Pancreas (tissue), 10 donors: ENCODE data around the gene DLG4. TPM values are rescaled to one million over a fixed set of nuclear protein-coding genes. Genes with fewer than 3 reads are reported as not detected.

Source experiments
- ATAC-seq, 4 donors: fragments of 200-7000 bp; cut with Tn5 transposase; one replicate each; pipeline versions ENCODE4 v1.8.0 to v1.9.1; 2020; ENCODE audit warnings: mild to moderate bottlenecking in 4 of 4, moderate library complexity in 4 of 4
- DNase-seq, 6 donors: peaks; one replicate each; pipeline ENCODE4 v3.0.0-alpha.2; 2020
- FAIRE-seq: peaks from 2 replicates; lab custom pipeline; 2012; peaks lifted over from hg19 to GRCh38; lab: Jason Lieb, UNC
- H3K27ac ChIP-seq, 4 donors: fragments of 200-600 bp; sonication (generic); 1 replicate in 3 of 4; 2 replicates in 1 of 4; pipeline versions ENCODE4 v1.5.0 to v1.8.0; 2020
- H3K27me3 ChIP-seq, 4 donors: fragments of 200-600 bp; one replicate each; pipeline ENCODE4 v1.8.0; 2021
- H3K36me3 ChIP-seq, 3 donors: fragments of 200-600 bp; sonication (generic) in 1 of 3; one replicate each; pipeline versions ENCODE4 v1.5.0 to v1.8.0; 2020 to 2021
- H3K4me1 ChIP-seq, 3 donors: fragments of 200-600 bp; one replicate each; pipeline ENCODE4 v1.8.0; 2021
- H3K4me3 ChIP-seq, 4 donors: fragments of 200-600 bp; sonication (generic) in 2 of 4; one replicate each; pipeline versions ENCODE4 v1.5.0 to v1.8.0; 2020 to 2021
- H3K9me3 ChIP-seq, 4 donors: fragments of 200-600 bp; one replicate each; pipeline ENCODE4 v1.8.0; 2021
- CTCF ChIP-seq, 4 donors: fragments of 200-600 bp; sonication (generic) in 3 of 4; IDR thresholded peaks; one replicate each; pipeline versions ENCODE4 v1.5.0 to v1.8.0; 2021; ENCODE audit warnings: antibody characterized with exemption in 4 of 4
- WGBS, 2 donors: extraction: QIAGEN DNeasy Blood & Tissue Kit; methylation state at CpG; one replicate each; pipeline ENCODE4 v1.1.7; 2013; 5-methylcytosine and 5-hydroxymethylcytosine counted together
- intact Hi-C, 3 donors: fragments of 100-400 bp; cut with DNase I; formaldehyde crosslinking; loops; one replicate each; pipeline versions ENCODE4 v1.11.1 to v1.14.2; 2022
- polyA plus RNA-seq, 2 donors: library from polyadenylated mRNA; stranded (reverse); fragments of 200-250 nt; gene quantifications; one replicate each; pipeline ENCODE4 v1.2.3, GENCODE V29; 2013
- total RNA-seq, 6 donors: library from RNA; stranded (reverse); fragmentation: NEBNext Ultra II Directional in 4 of 6; extraction: Animal tissue kit (Norgen Biotek cat#: 25700) in 4 of 6; gene quantifications; one replicate each; pipeline versions ENCODE4 v1.2.1 to v1.2.4, GENCODE V29; 2021 to 2023
- donor health status: healthy with polysubstance abuse.
- donor health status: DM: no; HTN: no; CAD: no; lungs with moderate emphysema.
- donor health status: DM: no; HTN: no; CAD: no.
- donor health status: control.
- donor health status: control.
- donor health status: Bipolar disorder and iron deficiency.
- donor health status: DM: yes; HTN: yes; CAD: no.
- donor health status: DM: no; HTN: no; CAD: no.
- donor health status: DM: no; HTN: no; CAD: no.
- donor health status: DM: yes; HTN: yes; CAD: no.

DLG4 gene
- total RNA-seq (10 to 100 TPM in 1 of 6 donors, 1 to 10 TPM in 5; 2.8 to 11.3 (median 5.0) TPM), polyA plus RNA-seq (10 to 100 TPM; 16.1 to 19.8 TPM)

GRCh38 chr17:7219812-7220592 is at the start of gene DLG4, which contains the start of gene ACADVL:
TSS of gene DLG4 (minus strand) at chr17:7219836.
TSS of gene ACADVL (plus strand) at chr17:7219938. CDS start at chr17:7219985, 47 bp downstream.
- peak; percentile 77 to 84 (median 83) for ATAC-seq
- Histone ChIP-seq H3K36me3 (peaks cover 11 to 36% (median 16%) of the 10 kb centered on the region in 3 donors), H3K4me1 (peaks cover 12 to 25% (median 14%) of the 10 kb centered on the region in 3 donors), H3K27me3 (no peaks in the 10 kb centered on the region), H3K4me3 (peak within 1 kb of the TSS; percentile 45 to 100 (median 94)), H3K27ac (peak within 1 kb of the TSS; percentile 97 to 100 (median 100)), H3K9me3 (no peaks in the 10 kb centered on the region)
- 0 to 1% methylated on average over 46 to 63 of the region's 63 CpGs for WGBS, 2 donors
- FAIRE-seq, result peak; percentile 29
- no peak for TF ChIP-seq CTCF (IDR thresholded peaks at IDR 0.05)
- intact Hi-C loops, result no loop called here
- DNase-seq, result peak; percentile 89 to 97 (median 94)

GRCh38 chr17:7266784-7267183 is 47.1 kb upstream of the DLG4 start:
- Histone ChIP-seq H3K9me3 (no peaks in the 10 kb centered on the region), H3K4me3 (no peak overlapping the region), H3K27me3 (no peaks in the 10 kb centered on the region), H3K27ac (no peak overlapping the region), H3K4me1 (no peaks in the 10 kb centered on the region), H3K36me3 (no peaks in the 10 kb centered on the region)
- WGBS, 2 donors, result 24 to 32% methylated on average over 1 of the region's 1 CpG
- DNase-seq (no peak), ATAC-seq (no peak), FAIRE-seq (no peak)
- no peak for TF ChIP-seq CTCF (IDR thresholded peaks at IDR 0.05)
- intact Hi-C loops, result loop anchor here in 1 of 3 donors (10.0 kb wide), 1 partner anchor 48 kb away; the partner anchor contains the start of gene GPS2

GRCh38 chr17:7263801-7264078 is 44.1 kb upstream of the DLG4 start:
- Histone ChIP-seq H3K27me3 (no peaks in the 10 kb centered on the region), H3K27ac (peak overlapping the region in 3 of 4 donors; percentile 97 to 99 (median 99)), H3K4me1 (peaks cover 0 to 8% (median 6%) of the 10 kb centered on the region in 3 donors), H3K36me3 (no peaks in the 10 kb centered on the region), H3K9me3 (no peaks in the 10 kb centered on the region), H3K4me3 (peak overlapping the region in 2 of 4 donors; percentile 68 to 81)
- intact Hi-C loops, result loop anchor here in 1 of 3 donors (10.0 kb wide), 1 partner anchor 51 kb away; the partner anchor contains the start of gene GPS2
- 56 to 63% methylated on average over 4 of the region's 4 CpGs for WGBS, 2 donors
- FAIRE-seq (no peak), ATAC-seq (no peak), DNase-seq (no peak)
- TF ChIP-seq CTCF (IDR thresholded peaks at IDR 0.05), result no peak

GRCh38 chr17:7262935-7263800 is 43.5 kb upstream of the DLG4 start:
- intact Hi-C loops, result loop anchor here in 1 of 3 donors (10.0 kb wide), 1 partner anchor 52 kb away; the partner anchor contains the start of gene GPS2
- FAIRE-seq (no peak), ATAC-seq (peak; percentile 12 to 55 (median 38)), DNase-seq (peak; percentile 67 to 84 (median 78))
- H3K36me3 ChIP-seq, result no peaks in the 10 kb centered on the region
- H3K4me3 ChIP-seq, result peak overlapping the region; percentile 50 to 83 (median 74)
- 11% methylated on average over 26 of the region's 26 CpGs for whole genome bisulfite sequencing, 2 donors
- no peak for TF ChIP-seq CTCF (IDR thresholded peaks at IDR 0.05)
- peaks cover 0 to 9% (median 6%) of the 10 kb centered on the region in 3 donors for H3K4me1 ChIP-seq
- peak overlapping the region; percentile 97 to 99 (median 98) for H3K27ac ChIP-seq
- H3K9me3 ChIP-seq, result no peaks in the 10 kb centered on the region
- H3K27me3 ChIP-seq, result no peaks in the 10 kb centered on the region
